Transverse colon (tissue), 4 donors: ENCODE data around the gene CHCHD6. TPM values are rescaled to one million over a fixed set of nuclear protein-coding genes. Genes with fewer than 3 reads are reported as not detected.

Experiments used
- DNase-seq: peaks from one replicate; pipeline ENCODE4 v3.0.0-alpha.2; 2019
- H3K27ac ChIP-seq, 4 donors: fragments of 200-600 bp; sonication (generic); 2 replicates each; pipeline ENCODE4 v1.5.1; 2016 to 2018; ENCODE audit warnings: inconsistent platforms in 4 of 4
- H3K27me3 ChIP-seq: fragments of 200-600 bp; sonication (generic); 2 replicates; pipeline ENCODE4 v1.5.1; 2017; ENCODE audit warnings: inconsistent platforms
- H3K36me3 ChIP-seq, 4 donors: fragments of 200-600 bp; sonication (generic); 2 replicates each; pipeline ENCODE4 v1.5.1; 2017 to 2019; ENCODE audit warnings: inconsistent platforms in 4 of 4
- H3K4me1 ChIP-seq, 4 donors: fragments of 200-600 bp; sonication (generic); 2 replicates each; pipeline ENCODE4 v1.5.1; 2017 to 2020; ENCODE audit warnings: inconsistent platforms in 4 of 4
- H3K4me3 ChIP-seq, 4 donors: fragments of 200-600 bp; sonication (generic); 1 replicate in 1 of 4; 2 replicates in 3 of 4; pipeline versions ENCODE4 v1.5.1 to v1.6.1; 2017 to 2019; ENCODE audit warnings: inconsistent platforms in 4 of 4
- H3K9me3 ChIP-seq, 2 donors: fragments of 200-600 bp; sonication (generic); 2 replicates each; pipeline ENCODE4 v1.5.1; 2017 to 2019; ENCODE audit warnings: inconsistent platforms in 2 of 2
- EP300 ChIP-seq: sonication (generic); formaldehyde crosslinking; IDR thresholded peaks from one replicate; pipeline ENCODE4 v1.6.1; 2017; ENCODE audit warnings: antibody characterized with exemption, low read depth
- POLR2A ChIP-seq: fragments of 450-650 bp; IDR thresholded peaks from one replicate; pipeline ENCODE4 v1.6.1; 2016; ENCODE audit warnings: antibody characterized with exemption, mild to moderate bottlenecking, moderate library complexity
- POLR2AphosphoS5 ChIP-seq, 3 donors: sonication (generic); formaldehyde crosslinking; IDR thresholded peaks; one replicate each; pipeline ENCODE4 v1.6.1; 2016; ENCODE audit warnings: antibody characterized with exemption in 3 of 3
- WGBS, 2 donors: methylation state at CpG; one replicate each; pipeline ENCODE4 v1.1.5; 2018; ENCODE audit warnings: low coverage in 1 of 2; 5-methylcytosine and 5-hydroxymethylcytosine counted together
- in situ Hi-C, 4 donors: fragments of 200-750 bp; cut with MboI; loops; one replicate each; pipeline versions ENCODE4 v1.15.0 to v1.15.1; 2017; ENCODE audit warnings: low sequenced_read_pairs in 3 of 4, low pct_ligation_motif_present in 1 of 4, low pct_unique_long_range_greater_than_20kb in 1 of 4
- intact Hi-C: fragments of 100-400 bp; cut with DNase I; formaldehyde crosslinking; loops from one replicate; pipeline ENCODE4 v1.15.1; 2023; ENCODE audit warnings: low total_unique reads
- total RNA-seq, 4 donors: library from RNA; depleted of rRNA; stranded (reverse); fragments of >200 nt; gene quantifications; one replicate each; pipeline ENCODE4 v1.1.0, GENCODE V29; 2016
- TF ChIP-seq, protein P1 (sequence below), 5 experiments: fragments of 200-600 bp in 3 of 5; fragments of 450-650 bp in 2 of 5; sonication (generic) in 3 of 5; IDR thresholded peaks; 1 replicate in 2 of 5; 2 replicates in 3 of 5; pipeline ENCODE4 v1.5.1; 2016 to 2017; ENCODE audit warnings: antibody characterized with exemption in 5 of 5, inconsistent platforms in 3 of 5, mild to moderate bottlenecking in 2 of 5, moderate library complexity in 1 of 5

Gene CHCHD6
- total RNA-seq, 4 donors from 2014 or later, result 4.6 to 12.1 (median 5.3) TPM

DNA sequence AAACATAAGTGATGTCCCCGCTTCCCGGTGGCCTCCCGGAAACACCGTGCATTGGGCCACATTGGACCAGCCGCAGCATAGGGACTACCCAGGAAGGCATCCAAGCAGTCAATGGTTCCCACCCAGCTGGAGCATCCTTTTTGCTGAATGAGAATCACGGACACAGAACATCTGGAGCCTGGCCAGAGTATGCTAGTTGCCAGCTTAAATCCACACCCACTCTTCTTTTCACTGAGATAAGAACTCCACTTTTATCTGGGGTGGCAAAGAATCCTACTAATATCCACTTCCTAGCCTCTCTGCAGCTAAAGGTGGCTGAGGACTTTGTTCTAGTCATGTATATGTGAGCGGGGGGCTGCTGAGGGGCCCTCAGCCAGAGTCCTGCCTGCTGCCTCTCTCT lies 183.6 kb downstream of the CHCHD6 start:
- in situ Hi-C loops (no loop called here), intact Hi-C loops (no loop called here)
- no peaks in the 10 kb centered on the region for H3K27me3 ChIP-seq
- H3K9me3 ChIP-seq, result no peaks in the 10 kb centered on the region
- no peak overlapping the region for H3K27ac ChIP-seq
- no peak overlapping the region for H3K4me3 ChIP-seq
- WGBS, 2 donors, result 93% methylated on average over 7 of the region's 7 CpGs; no CpG with 5 or more reads in 1 of the 2 donors
- H3K4me1 ChIP-seq, result peaks cover 0 to 3% (median 0%) of the 10 kb centered on the region in 4 donors
- H3K36me3 ChIP-seq, result no peaks in the 10 kb centered on the region
- no peak for DNase-seq
- TF ChIP-seq POLR2A (no peak), EP300 (no peak), POLR2AphosphoS5 (IDR thresholded peaks at IDR 0.05) (no peak)
- TF ChIP-seq, protein P1, sequence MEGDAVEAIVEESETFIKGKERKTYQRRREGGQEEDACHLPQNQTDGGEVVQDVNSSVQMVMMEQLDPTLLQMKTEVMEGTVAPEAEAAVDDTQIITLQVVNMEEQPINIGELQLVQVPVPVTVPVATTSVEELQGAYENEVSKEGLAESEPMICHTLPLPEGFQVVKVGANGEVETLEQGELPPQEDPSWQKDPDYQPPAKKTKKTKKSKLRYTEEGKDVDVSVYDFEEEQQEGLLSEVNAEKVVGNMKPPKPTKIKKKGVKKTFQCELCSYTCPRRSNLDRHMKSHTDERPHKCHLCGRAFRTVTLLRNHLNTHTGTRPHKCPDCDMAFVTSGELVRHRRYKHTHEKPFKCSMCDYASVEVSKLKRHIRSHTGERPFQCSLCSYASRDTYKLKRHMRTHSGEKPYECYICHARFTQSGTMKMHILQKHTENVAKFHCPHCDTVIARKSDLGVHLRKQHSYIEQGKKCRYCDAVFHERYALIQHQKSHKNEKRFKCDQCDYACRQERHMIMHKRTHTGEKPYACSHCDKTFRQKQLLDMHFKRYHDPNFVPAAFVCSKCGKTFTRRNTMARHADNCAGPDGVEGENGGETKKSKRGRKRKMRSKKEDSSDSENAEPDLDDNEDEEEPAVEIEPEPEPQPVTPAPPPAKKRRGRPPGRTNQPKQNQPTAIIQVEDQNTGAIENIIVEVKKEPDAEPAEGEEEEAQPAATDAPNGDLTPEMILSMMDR (IDR thresholded peaks at IDR 0.05), result no peak

DNA sequence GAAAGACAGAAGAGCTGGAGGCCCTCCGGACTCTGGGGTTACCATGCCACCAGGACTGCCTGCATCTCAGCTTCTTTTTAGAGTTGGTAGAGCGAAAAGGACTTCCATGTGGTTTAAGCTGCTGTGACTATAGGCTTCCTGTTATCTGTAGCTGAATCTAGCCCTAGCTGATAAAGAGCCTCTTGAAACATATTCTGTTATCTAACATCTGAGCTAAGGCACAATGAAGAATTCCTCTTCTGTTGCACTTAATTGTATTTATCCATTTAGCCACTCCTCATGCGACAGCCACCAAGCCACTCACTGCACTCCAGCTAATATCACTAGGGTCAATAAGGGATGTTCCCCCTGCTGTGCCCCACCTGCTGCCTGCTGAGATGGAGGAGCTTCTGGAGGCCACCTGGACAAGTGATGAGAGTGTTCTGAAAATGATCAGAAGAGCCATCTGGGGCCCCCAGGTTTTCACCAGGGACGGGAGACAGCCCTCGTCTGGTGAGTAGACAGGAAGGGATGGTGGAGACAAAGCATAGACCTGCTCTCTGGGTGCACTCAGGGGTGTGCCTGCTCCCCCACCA lies 184.2 kb downstream of the CHCHD6 start:
- in situ Hi-C loops (no loop called here), intact Hi-C loops (no loop called here)
- Histone ChIP-seq H3K27me3 (no peaks in the 10 kb centered on the region), H3K36me3 (no peaks in the 10 kb centered on the region), H3K4me1 (peaks cover 0 to 3% (median 0%) of the 10 kb centered on the region in 4 donors), H3K27ac (no peak overlapping the region), H3K9me3 (no peaks in the 10 kb centered on the region), H3K4me3 (no peak overlapping the region)
- 80 to 89% methylated on average over 1 to 5 of the region's 5 CpGs for WGBS, 2 donors
- no peak for DNase-seq
- TF ChIP-seq EP300 (no peak), POLR2AphosphoS5 (IDR thresholded peaks at IDR 0.05) (no peak), POLR2A (no peak)
- TF ChIP-seq, protein P1 (IDR thresholded peaks at IDR 0.05), result no peak

DNA sequence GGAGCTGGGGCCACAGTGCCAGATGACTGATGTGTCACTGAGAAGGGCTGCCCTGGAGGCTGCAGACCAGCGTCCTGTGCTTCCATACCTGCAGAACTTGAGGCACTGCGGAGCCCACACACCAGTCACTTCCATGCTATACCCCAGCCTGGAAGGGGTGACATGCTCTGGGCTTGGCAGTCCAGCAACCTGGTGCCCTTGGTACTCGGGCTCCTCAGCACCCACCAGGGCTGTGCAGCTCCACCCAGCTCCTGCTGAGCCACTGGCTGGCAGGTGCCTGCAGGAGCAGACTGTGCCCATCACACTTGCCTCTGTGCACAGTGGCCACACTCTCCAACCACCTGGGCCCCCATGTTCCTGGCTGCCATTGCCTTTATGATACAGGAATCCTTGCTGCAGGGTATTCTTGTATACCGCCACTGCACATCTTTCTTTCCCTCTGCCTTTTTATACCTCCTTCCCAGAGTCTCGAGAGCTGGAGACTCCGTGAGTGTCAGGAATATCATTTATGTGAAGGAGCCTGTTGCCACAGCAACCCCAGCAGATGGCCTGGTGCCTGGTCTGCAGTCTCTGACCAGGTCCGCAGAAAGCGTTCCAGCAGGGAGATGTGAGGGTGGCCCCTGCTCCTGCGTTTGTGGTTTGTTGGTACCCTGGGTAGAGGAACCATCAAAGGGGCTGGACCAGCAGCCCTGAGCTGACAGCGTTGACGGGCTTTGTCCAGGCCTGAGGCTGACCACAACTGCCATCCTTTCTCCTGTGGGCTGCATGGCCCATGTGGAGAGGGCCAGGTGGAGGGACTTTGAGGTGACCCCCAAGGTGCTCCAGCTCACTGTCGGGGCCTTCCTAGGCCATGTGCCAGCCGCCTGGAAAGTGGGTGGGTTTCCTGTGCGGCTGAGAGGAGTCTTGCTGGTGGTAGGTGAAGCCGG lies 185.5 kb downstream of the CHCHD6 start:
- in situ Hi-C loops, result no loop called here
- Histone ChIP-seq H3K27ac (no peak overlapping the region), H3K27me3 (no peaks in the 10 kb centered on the region), H3K9me3 (no peaks in the 10 kb centered on the region), H3K4me1 (no peaks in the 10 kb centered on the region), H3K36me3 (no peaks in the 10 kb centered on the region), H3K4me3 (no peak overlapping the region)
- 94 to 100% methylated on average over 2 to 15 of the region's 15 CpGs for WGBS, 2 donors
- DNase-seq, result no peak
- intact Hi-C loops, result no loop called here
- TF ChIP-seq, protein P1 (IDR thresholded peaks at IDR 0.05), result no peak

DNA sequence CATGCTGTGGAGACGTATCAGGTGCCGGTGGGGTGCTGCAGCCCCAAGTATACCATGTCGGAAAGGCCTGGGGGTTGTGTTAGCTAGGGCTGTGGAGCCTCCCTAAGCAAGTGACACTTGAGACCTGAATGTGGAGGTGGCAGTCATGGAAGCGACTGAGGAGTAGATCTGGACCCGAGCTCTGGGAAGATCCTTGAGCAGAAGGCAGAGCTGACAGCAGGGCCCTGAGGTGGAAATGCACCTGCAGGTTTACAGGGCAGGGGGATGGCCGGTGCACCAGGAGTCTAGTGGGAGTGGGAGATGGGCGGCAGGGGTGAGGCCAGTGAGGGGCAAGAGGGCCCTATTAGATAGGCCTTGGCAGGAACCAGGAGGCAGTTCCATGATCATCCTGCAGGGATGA lies 187.1 kb downstream of the CHCHD6 start:
- H3K27ac ChIP-seq, result no peak overlapping the region
- no peaks in the 10 kb centered on the region for H3K36me3 ChIP-seq
- DNase-seq, result no peak
- H3K4me3 ChIP-seq, result no peak overlapping the region
- in situ Hi-C loops, result no loop called here
- no peaks in the 10 kb centered on the region for H3K4me1 ChIP-seq
- H3K27me3 ChIP-seq, result no peaks in the 10 kb centered on the region
- intact Hi-C loops, result no loop called here
- 98% methylated on average over 7 of the region's 7 CpGs; no CpG with 5 or more reads in 1 of the 2 donors for WGBS, 2 donors
- H3K9me3 ChIP-seq, result no peaks in the 10 kb centered on the region
- TF ChIP-seq POLR2AphosphoS5 (IDR thresholded peaks at IDR 0.05), result no peak
- TF ChIP-seq, protein P1 (IDR thresholded peaks at IDR 0.05), result no peak
- TF ChIP-seq EP300, result no peak
- TF ChIP-seq POLR2A, result no peak
